Epidermal melanocyte (primary cell): Measurements from ENCODE around the gene TRIM46.

Experiments used
- DNase-seq: peaks from one replicate; pipeline ENCODE4 v3.0.0; 2011; ENCODE audit warnings: low spot score; ENCODE audit not compliant: insufficient read length

Gene TRIM46, protein sequence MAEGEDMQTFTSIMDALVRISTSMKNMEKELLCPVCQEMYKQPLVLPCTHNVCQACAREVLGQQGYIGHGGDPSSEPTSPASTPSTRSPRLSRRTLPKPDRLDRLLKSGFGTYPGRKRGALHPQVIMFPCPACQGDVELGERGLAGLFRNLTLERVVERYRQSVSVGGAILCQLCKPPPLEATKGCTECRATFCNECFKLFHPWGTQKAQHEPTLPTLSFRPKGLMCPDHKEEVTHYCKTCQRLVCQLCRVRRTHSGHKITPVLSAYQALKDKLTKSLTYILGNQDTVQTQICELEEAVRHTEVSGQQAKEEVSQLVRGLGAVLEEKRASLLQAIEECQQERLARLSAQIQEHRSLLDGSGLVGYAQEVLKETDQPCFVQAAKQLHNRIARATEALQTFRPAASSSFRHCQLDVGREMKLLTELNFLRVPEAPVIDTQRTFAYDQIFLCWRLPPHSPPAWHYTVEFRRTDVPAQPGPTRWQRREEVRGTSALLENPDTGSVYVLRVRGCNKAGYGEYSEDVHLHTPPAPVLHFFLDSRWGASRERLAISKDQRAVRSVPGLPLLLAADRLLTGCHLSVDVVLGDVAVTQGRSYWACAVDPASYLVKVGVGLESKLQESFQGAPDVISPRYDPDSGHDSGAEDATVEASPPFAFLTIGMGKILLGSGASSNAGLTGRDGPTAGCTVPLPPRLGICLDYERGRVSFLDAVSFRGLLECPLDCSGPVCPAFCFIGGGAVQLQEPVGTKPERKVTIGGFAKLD

GRCh38 chr1:155173478-155174323, at the start of gene TRIM46:
Gene TRIM46 (plus strand): TSS chr1:155173849. CDS start chr1:155173967, 118 bp downstream.
- peak; percentile 79 for DNase-seq

DNA sequence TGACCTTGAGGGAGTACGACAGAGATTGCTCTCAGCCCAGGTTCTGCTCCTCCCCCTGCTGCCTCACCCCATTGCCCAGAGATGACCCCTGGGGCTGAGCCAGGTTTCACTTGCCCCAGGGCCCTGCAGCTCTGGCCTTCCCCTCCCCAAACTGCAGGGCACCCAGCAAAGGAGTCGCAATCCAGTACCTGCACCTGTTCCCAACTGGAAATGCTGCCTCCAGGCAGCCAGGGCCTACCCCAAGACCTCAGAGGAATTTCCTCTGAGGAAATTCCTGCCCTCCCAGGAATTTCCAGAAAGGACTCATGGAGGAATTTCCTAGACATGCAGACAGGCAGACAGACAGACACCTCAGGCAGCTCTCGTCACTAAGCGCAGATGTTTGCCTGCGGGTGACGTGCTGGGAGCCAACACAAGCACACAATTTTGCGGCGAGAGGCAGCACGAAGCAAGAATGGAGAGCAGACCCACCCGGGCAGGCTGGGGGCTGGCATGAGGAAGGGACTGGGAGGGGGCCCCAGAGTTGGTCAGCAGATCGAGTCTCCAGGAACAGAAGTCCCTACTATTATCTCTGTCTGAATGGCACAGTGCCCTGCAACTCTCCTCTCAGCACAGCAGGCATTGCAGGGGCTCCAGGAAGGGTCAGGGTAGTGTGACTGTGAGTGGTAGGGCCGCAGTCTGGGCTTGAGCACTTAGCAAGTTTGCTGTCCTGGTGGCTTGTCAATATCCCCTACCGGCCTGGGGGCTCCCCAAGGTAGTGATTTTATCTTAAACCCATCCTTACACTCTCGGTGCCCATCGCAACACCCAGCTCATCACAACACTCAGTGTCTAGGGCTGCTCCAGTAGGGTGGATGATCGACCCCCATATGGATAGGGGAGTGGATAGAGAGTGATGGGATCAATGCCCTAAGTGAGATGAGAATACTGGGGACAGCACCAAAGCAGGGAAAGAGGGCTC, 48.9 kb upstream of the TRIM46 start:
- DNase-seq = no peak

DNA sequence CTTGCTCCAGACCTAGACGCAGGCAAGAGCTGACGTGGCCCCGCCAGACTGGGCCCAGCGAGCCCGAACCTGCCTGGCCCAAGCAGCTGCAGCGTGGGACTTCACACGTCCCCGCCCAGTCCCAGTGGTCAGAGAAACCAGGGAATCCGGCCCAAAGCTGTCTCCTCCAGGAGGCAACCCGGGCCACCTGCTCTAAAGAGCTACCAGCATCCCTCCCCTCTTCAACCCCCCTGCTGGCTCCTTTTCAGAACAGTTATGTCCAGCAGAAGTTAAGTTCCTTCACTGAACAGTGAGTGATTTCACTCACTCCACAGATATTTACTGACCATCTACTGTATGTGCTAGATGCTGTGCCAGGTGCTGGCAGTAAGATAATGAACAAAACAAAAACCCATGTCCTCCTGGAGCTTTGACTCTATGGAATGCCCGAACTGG, 48.1 kb upstream of the TRIM46 start:
- DNase-seq = no peak

GRCh38 chr1:155125946-155126555, 47.6 kb upstream of the TRIM46 start:
- DNase-seq = no peak

DNA sequence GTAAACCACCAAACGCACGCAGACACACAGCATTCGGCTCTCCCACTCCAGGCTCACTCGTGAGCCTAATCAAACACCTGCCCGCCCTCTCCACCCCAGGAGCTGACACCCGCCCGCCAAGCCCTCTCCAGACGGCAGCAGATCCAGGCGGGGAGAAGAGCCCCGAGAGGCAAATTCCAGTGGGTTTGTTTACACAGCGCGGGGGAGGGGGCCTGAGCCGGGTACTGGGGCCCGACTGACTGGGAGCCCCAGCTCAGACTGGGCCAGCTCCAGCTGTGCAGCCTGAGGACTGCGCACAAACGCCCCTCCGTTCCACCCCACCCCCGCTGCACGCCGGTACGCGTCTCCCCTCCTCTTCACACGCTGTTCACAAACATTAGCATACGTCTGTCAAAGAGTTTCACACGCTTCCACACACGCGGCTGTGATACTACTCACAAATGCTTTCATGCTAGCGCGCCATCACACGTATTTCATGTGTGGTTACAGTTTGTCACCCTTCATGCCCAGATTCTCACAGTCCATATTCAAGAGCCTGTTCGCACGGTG, 47.0 kb upstream of the TRIM46 start:
- no peak for DNase-seq

- peak; percentile 64 for DNase-seq
Measured at GRCh38 chr1:155127105-155127966, 46.3 kb upstream of the TRIM46 start, which contains the start of gene EFNA1. Gene EFNA1 (plus strand): TSS chr1:155127876. CDS start chr1:155127978, 102 bp downstream.

DNA sequence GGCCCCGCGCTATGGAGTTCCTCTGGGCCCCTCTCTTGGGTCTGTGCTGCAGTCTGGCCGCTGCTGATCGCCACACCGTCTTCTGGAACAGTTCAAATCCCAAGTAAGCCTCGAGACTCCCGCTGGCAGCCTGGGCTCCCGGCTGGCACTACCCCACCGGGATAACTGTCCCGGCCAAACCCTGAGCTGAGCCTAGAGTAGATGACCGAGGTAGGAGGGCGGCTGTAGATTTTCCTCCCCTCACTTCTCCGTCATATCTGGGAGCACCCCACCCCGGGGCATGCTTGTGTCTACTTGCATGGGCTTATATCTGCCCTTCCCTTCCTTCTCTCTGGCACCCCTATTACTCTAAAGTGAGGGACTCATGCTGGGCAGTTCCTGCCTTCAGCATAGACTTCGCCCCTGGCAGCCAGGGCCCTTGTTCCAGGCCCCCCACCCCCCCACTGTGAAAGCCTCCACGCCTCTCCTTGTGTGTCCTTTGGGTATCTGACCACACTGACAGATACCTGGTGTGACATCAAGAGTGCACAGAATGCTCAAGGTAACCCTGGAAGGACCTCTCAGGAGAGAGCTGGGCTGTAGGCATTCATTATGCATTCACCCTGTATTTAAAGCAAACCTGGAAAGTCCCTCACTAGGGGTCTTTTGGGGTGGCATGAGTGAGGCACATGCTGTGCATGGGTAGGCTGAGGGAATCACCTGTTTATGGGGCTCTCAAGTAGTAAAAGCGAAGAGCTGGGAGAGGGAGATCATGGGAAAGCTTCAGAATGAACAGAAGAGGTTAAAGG, 45.5 kb upstream of the TRIM46 start:
- DNase-seq = no peak

DNA sequence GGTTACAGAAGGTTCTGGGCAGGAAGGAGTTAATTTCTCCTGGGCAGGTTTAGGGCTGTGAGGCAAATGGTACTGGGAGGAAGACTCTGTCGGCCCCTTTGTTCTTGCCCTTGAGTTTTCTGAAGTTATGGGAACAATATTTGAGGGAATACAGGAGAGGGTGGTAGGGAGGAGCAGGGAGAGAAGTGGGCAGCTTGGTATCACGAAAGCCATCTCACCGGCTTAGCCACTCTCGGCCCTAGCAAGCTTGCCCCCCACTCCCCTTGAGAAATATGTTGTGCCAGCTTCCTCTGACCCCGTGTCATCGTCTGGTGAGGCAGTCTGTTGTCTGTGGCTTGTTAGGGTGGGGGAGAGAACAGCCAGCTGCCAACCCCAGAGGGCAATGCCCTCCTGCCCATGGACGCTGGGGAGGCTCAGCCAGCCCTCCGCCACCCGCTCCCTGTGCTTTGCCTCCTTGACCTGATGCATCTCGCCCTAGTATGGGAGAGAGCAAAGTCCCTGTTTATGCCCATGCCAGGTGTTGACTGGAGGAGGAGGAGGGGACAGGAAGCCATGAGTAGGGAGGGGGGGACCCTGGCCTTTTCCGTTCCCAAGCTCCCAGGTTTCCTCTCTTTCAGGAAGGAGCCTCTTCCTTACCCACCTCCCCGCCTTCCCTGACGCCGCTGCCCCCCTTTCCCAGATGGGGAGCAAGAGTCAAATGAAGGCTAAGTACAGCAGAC, 44.7 kb upstream of the TRIM46 start:
- no peak for DNase-seq

DNA sequence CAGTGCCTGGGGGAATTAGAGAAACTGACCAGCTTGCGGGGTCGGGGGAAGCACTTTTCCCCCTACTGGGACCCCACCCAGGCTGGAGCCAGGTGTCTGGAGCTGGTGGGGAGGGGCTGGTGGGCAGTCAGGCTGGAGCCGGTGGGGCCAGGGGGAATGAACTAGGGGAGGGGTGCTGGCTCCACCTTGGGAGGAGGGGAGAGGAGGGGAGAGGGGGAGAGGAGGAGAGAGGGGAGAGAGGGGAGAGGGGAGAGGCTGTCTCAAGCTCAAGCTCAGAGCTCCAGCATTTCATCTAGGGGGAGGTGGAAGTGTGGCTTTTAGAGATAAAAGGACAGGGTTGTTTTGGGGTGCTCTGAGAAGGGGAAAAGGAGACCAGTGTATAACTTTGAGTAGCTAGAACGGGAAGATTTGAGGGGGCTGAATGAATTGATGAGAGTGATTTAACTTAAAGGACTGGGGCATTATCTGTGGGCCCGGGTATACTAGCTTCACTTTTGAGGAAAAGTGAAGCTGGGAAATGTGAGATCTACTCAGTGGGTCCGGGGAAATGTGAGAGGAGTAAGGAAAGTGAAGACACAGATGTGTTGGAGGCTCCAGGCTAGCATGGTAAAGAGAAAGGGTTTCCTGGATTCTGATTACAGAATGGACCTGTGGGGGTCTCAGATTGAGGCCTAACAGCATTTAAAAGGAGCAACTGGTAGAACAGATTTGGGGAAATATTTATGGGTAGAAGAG, 43.2 kb upstream of the TRIM46 start:
- DNase-seq = no peak

- no peak for DNase-seq
Measured at GRCh38 chr1:155131285-155131684, 42.4 kb upstream of the TRIM46 start.

- DNase-seq = no peak
Measured at GRCh38 chr1:155131856-155132255, 41.8 kb upstream of the TRIM46 start.

DNA sequence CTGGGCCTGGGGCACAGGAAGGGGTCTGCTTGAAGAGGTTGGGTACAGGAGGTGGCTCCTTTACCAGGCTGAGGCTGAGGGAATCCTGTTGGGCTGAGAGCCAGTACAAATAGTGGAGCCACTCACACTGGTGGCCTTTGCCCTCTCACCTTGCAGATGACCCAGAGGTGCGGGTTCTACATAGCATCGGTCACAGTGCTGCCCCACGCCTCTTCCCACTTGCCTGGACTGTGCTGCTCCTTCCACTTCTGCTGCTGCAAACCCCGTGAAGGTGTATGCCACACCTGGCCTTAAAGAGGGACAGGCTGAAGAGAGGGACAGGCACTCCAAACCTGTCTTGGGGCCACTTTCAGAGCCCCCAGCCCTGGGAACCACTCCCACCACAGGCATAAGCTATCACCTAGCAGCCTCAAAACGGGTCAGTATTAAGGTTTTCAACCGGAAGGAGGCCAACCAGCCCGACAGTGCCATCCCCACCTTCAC, 39.8 kb upstream of the TRIM46 start:
- DNase-seq = no peak

DNA sequence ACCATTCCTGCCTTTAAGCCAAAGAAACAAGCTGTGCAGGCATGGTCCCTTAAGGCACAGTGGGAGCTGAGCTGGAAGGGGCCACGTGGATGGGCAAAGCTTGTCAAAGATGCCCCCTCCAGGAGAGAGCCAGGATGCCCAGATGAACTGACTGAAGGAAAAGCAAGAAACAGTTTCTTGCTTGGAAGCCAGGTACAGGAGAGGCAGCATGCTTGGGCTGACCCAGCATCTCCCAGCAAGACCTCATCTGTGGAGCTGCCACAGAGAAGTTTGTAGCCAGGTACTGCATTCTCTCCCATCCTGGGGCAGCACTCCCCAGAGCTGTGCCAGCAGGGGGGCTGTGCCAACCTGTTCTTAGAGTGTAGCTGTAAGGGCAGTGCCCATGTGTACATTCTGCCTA, 39.3 kb upstream of the TRIM46 start:
- DNase-seq = no peak

DNA sequence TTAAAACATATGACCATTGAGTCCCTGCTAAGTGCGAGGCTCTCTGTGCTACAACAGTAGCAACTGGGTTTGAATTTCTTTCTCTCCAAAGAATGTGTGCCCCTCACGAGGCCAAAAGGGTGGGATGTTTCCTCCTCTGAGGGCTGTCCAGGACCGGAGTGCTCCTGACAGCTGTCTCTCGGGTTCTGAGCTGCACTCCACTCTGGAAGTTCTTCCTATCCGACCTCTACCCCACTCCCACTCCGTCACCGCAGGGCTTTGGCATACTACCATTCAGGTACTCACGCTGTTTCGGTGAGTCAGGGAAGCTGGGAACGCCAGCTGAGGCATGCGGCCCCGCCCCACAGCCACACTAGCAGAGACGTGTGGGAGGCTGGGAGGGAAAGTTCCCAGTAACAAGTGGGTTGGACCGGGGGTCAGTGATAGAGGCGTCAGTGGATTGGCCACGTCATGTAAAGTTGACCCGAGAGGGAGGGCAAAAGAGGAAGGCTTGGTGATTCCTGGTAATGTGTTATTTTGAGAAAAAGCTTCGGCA, 38.7 kb upstream of the TRIM46 start:
- peak; percentile 58 for DNase-seq

GRCh38 chr1:155135415-155136028, 38.1 kb upstream of the TRIM46 start, which contains the start of gene SLC50A1:
Gene SLC50A1 (plus strand): TSS chr1:155135852. CDS start chr1:155135912, 60 bp downstream.
- peak; percentile 90 for DNase-seq

DNA sequence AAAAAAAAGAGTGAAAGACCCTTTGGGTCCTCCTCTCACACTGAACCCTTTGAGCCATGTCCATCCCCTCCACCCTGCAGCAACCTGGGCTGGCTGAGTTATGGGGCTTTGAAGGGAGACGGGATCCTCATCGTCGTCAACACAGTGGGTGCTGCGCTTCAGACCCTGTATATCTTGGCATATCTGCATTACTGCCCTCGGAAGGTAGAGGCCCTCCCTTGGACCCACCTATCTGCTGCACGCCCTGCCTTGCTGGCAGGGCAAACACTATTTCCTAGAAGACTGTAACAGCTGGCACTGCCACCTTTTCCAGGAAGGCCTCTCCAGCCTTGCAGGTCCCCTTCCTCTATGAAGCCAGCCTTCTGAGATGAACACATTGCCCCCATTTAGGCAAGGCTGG, 36.9 kb upstream of the TRIM46 start:
- no peak for DNase-seq
